Activated T-helper 17 cell treated with anti-CD3 and anti-CD28 coated beads, Interleukin-2, amount 50 U/mL, for 72 hours (primary cell): Measurements from ENCODE around the gene REEP1. TPM values are rescaled to one million over a fixed set of nuclear protein-coding genes. Genes with fewer than 3 reads are reported as not detected.

Experiments
- ATAC-seq: fragments of 150-1000 bp; cut with Tn5 transposase; replicated peaks from 2 replicates; pipeline ENCODE4 v1.10.0; 2021; ENCODE audit warnings: mild to moderate bottlenecking, moderate library complexity
- H3K27ac Mint-ChIP-seq: one replicate; pipeline ENCODE4 v1.8.0; 2022; ENCODE audit warnings: mixed read lengths
- H3K27me3 Mint-ChIP-seq: one replicate; pipeline ENCODE4 v1.8.0; 2022; ENCODE audit warnings: mixed read lengths
- H3K36me3 Mint-ChIP-seq: one replicate; pipeline ENCODE4 v1.8.0; 2022; ENCODE audit warnings: low read depth, mild to moderate bottlenecking, mixed read lengths
- H3K4me1 Mint-ChIP-seq: one replicate; pipeline ENCODE4 v1.8.0; 2022; ENCODE audit warnings: mixed read lengths
- H3K4me3 Mint-ChIP-seq: one replicate; pipeline ENCODE4 v1.8.0; 2022; ENCODE audit warnings: mild to moderate bottlenecking, mixed read lengths
- H3K9me3 Mint-ChIP-seq: one replicate; pipeline ENCODE4 v1.8.0; 2022; ENCODE audit warnings: mixed read lengths
- total RNA-seq, 2 donors: library from RNA; stranded (reverse); gene quantifications; one replicate each; pipeline ENCODE4 v1.2.3, GENCODE V29; 2022

Gene REEP1
- total RNA-seq, 2 donors from 2014 or later = 0.11 to 0.26 TPM

- H3K27ac Mint-ChIP-seq = no peak overlapping the region
- no peak overlapping the region for H3K4me3 Mint-ChIP-seq
- ATAC-seq = no peak
- peaks cover 5% of the 10 kb centered on the region for H3K27me3 Mint-ChIP-seq
- no peaks in the 10 kb centered on the region for H3K4me1 Mint-ChIP-seq
- H3K9me3 Mint-ChIP-seq = no peaks in the 10 kb centered on the region
- H3K36me3 Mint-ChIP-seq = no peaks in the 10 kb centered on the region
These were observed 32.1 kb downstream of the REEP1 start for GRCh38 chr2:86305195-86305914.

- Mint-ChIP-seq H3K4me3 (no peak overlapping the region), H3K36me3 (no peaks in the 10 kb centered on the region), H3K9me3 (no peaks in the 10 kb centered on the region), H3K27ac (no peak overlapping the region), H3K27me3 (peaks cover 5% of the 10 kb centered on the region), H3K4me1 (no peaks in the 10 kb centered on the region)
- no peak for ATAC-seq
These were observed 33.0 kb downstream of the REEP1 start for GRCh38 chr2:86304416-86304815.

GRCh38 chr2:86302320-86302719 is 35.1 kb downstream of the REEP1 start:
- no peak for ATAC-seq
- H3K9me3 Mint-ChIP-seq = no peaks in the 10 kb centered on the region
- no peaks in the 10 kb centered on the region for H3K36me3 Mint-ChIP-seq
- H3K27ac Mint-ChIP-seq = no peak overlapping the region
- no peaks in the 10 kb centered on the region for H3K4me1 Mint-ChIP-seq
- H3K27me3 Mint-ChIP-seq = peaks cover 5% of the 10 kb centered on the region
- no peak overlapping the region for H3K4me3 Mint-ChIP-seq

- Mint-ChIP-seq H3K4me3 (no peak overlapping the region), H3K9me3 (no peaks in the 10 kb centered on the region), H3K4me1 (no peaks in the 10 kb centered on the region), H3K27me3 (peaks cover 5% of the 10 kb centered on the region), H3K27ac (no peak overlapping the region), H3K36me3 (no peaks in the 10 kb centered on the region)
- ATAC-seq = no peak
These were observed 35.7 kb downstream of the REEP1 start for GRCh38 chr2:86301711-86302202.

GRCh38 chr2:86301009-86301408 is 36.4 kb downstream of the REEP1 start:
- Mint-ChIP-seq H3K27ac (no peak overlapping the region), H3K4me3 (no peak overlapping the region), H3K9me3 (no peaks in the 10 kb centered on the region), H3K36me3 (no peaks in the 10 kb centered on the region), H3K27me3 (peaks cover 5% of the 10 kb centered on the region), H3K4me1 (no peaks in the 10 kb centered on the region)
- no peak for ATAC-seq

GRCh38 chr2:86300496-86300895 is 36.9 kb downstream of the REEP1 start:
- no peaks in the 10 kb centered on the region for H3K9me3 Mint-ChIP-seq
- H3K36me3 Mint-ChIP-seq = no peaks in the 10 kb centered on the region
- H3K27me3 Mint-ChIP-seq = peaks cover 2% of the 10 kb centered on the region
- ATAC-seq = no peak
- no peak overlapping the region for H3K27ac Mint-ChIP-seq
- H3K4me1 Mint-ChIP-seq = no peaks in the 10 kb centered on the region
- H3K4me3 Mint-ChIP-seq = no peak overlapping the region

- no peak for ATAC-seq
- Mint-ChIP-seq H3K27ac (no peak overlapping the region), H3K36me3 (no peaks in the 10 kb centered on the region), H3K9me3 (no peaks in the 10 kb centered on the region), H3K27me3 (peaks cover 8% of the 10 kb centered on the region), H3K4me3 (no peak overlapping the region), H3K4me1 (no peaks in the 10 kb centered on the region)
These were observed 38.7 kb downstream of the REEP1 start for GRCh38 chr2:86298411-86299390.

- peak; percentile 52 for ATAC-seq
- H3K27ac Mint-ChIP-seq = no peak overlapping the region
- no peak overlapping the region for H3K4me3 Mint-ChIP-seq
- H3K27me3 Mint-ChIP-seq = peaks cover 8% of the 10 kb centered on the region
- no peaks in the 10 kb centered on the region for H3K4me1 Mint-ChIP-seq
- H3K36me3 Mint-ChIP-seq = no peaks in the 10 kb centered on the region
- no peaks in the 10 kb centered on the region for H3K9me3 Mint-ChIP-seq
These were observed 39.9 kb downstream of the REEP1 start for GRCh38 chr2:86297382-86298147.

- H3K27me3 Mint-ChIP-seq = peaks cover 8% of the 10 kb centered on the region
- H3K4me1 Mint-ChIP-seq = no peaks in the 10 kb centered on the region
- ATAC-seq = no peak
- no peaks in the 10 kb centered on the region for H3K36me3 Mint-ChIP-seq
- no peak overlapping the region for H3K27ac Mint-ChIP-seq
- H3K9me3 Mint-ChIP-seq = no peaks in the 10 kb centered on the region
- no peak overlapping the region for H3K4me3 Mint-ChIP-seq
These were observed 40.5 kb downstream of the REEP1 start for GRCh38 chr2:86296947-86297346.

- H3K4me1 Mint-ChIP-seq = no peaks in the 10 kb centered on the region
- H3K36me3 Mint-ChIP-seq = no peaks in the 10 kb centered on the region
- H3K9me3 Mint-ChIP-seq = no peaks in the 10 kb centered on the region
- H3K4me3 Mint-ChIP-seq = no peak overlapping the region
- H3K27me3 Mint-ChIP-seq = peaks cover 15% of the 10 kb centered on the region
- H3K27ac Mint-ChIP-seq = no peak overlapping the region
- ATAC-seq = no peak
These were observed 42.4 kb downstream of the REEP1 start for GRCh38 chr2:86295066-86295465.

GRCh38 chr2:86293612-86294011 is 43.8 kb downstream of the REEP1 start:
- no peaks in the 10 kb centered on the region for H3K36me3 Mint-ChIP-seq
- H3K27me3 Mint-ChIP-seq = peaks cover 15% of the 10 kb centered on the region
- no peak overlapping the region for H3K27ac Mint-ChIP-seq
- H3K4me3 Mint-ChIP-seq = no peak overlapping the region
- H3K9me3 Mint-ChIP-seq = no peaks in the 10 kb centered on the region
- H3K4me1 Mint-ChIP-seq = no peaks in the 10 kb centered on the region
- ATAC-seq = no peak

GRCh38 chr2:86292571-86293515 is 44.6 kb downstream of the REEP1 start:
- H3K27ac Mint-ChIP-seq = no peak overlapping the region
- no peak overlapping the region for H3K4me3 Mint-ChIP-seq
- no peak for ATAC-seq
- no peaks in the 10 kb centered on the region for H3K4me1 Mint-ChIP-seq
- H3K27me3 Mint-ChIP-seq = peaks cover 15% of the 10 kb centered on the region
- H3K9me3 Mint-ChIP-seq = no peaks in the 10 kb centered on the region
- H3K36me3 Mint-ChIP-seq = no peaks in the 10 kb centered on the region

- no peak overlapping the region for H3K4me3 Mint-ChIP-seq
These were observed 46.1 kb downstream of the REEP1 start for GRCh38 chr2:86291328-86291662.

More at GRCh38 chr2:86291328-86291662, 46.1 kb downstream of the REEP1 start:
- peaks cover 15% of the 10 kb centered on the region for H3K27me3 Mint-ChIP-seq
- H3K9me3 Mint-ChIP-seq = no peaks in the 10 kb centered on the region
- no peak for ATAC-seq
- H3K27ac Mint-ChIP-seq = no peak overlapping the region
- no peaks in the 10 kb centered on the region for H3K4me1 Mint-ChIP-seq
- no peaks in the 10 kb centered on the region for H3K36me3 Mint-ChIP-seq
